T-helper 1 cell treated with Interleukin-12 subunit alpha and Interleukin-12 subunit beta and Interleukin-4 antibody, amounts not matched to agents 30 μg/mL and 1 μg/mL, for 36 hours (primary cell): ENCODE data around the gene SLC2A13.
"Not testable (repeated sequence)": the region's sequence is repeated elsewhere in the genome, so short reads cannot be mapped to it uniquely, and the experiment has no call there.

Source experiments
- H3K27ac Mint-ChIP-seq: one replicate; pipeline ENCODE4 v1.8.0; 2021; ENCODE audit warnings: mild to moderate bottlenecking, mixed read lengths
- H3K27me3 Mint-ChIP-seq: one replicate; pipeline ENCODE4 v1.8.0; 2021; ENCODE audit warnings: low read depth, mixed read lengths
- H3K36me3 Mint-ChIP-seq: one replicate; pipeline ENCODE4 v1.8.0; 2021; ENCODE audit warnings: low read depth, mixed read lengths
- H3K4me1 Mint-ChIP-seq: one replicate; pipeline ENCODE4 v1.8.0; 2021; ENCODE audit warnings: low read depth, mixed read lengths
- H3K4me3 Mint-ChIP-seq: one replicate; pipeline ENCODE4 v1.8.0; 2021; ENCODE audit warnings: mild to moderate bottlenecking, moderate library complexity, mixed read lengths
- H3K9me3 Mint-ChIP-seq: one replicate; pipeline ENCODE4 v1.8.0; 2021; ENCODE audit warnings: mixed read lengths

Gene SLC2A13

GRCh38 chr12:39839072-39839471 is 266.8 kb downstream of the SLC2A13 start:
- H3K27ac Mint-ChIP-seq = no peak overlapping the region

GRCh38 chr12:39835517-39836489 is 270.1 kb downstream of the SLC2A13 start:
- Mint-ChIP-seq H3K4me3 (no peak overlapping the region), H3K27me3 (no peaks in the 10 kb centered on the region), H3K27ac (no peak overlapping the region), H3K36me3 (no peaks in the 10 kb centered on the region), H3K4me1 (no peaks in the 10 kb centered on the region), H3K9me3 (no peaks in the 10 kb centered on the region)

More at GRCh38 chr12:39839072-39839471, 266.8 kb downstream of the SLC2A13 start:
- H3K27me3 Mint-ChIP-seq = no peaks in the 10 kb centered on the region
- no peaks in the 10 kb centered on the region for H3K36me3 Mint-ChIP-seq
- no peaks in the 10 kb centered on the region for H3K9me3 Mint-ChIP-seq
- no peak overlapping the region for H3K4me3 Mint-ChIP-seq
- H3K4me1 Mint-ChIP-seq = no peaks in the 10 kb centered on the region

GRCh38 chr12:39831587-39832315 is 274.1 kb downstream of the SLC2A13 start:
- Mint-ChIP-seq H3K4me3 (no peak overlapping the region), H3K9me3 (no peaks in the 10 kb centered on the region), H3K36me3 (no peaks in the 10 kb centered on the region), H3K27ac (no peak overlapping the region), H3K4me1 (no peaks in the 10 kb centered on the region), H3K27me3 (no peaks in the 10 kb centered on the region)

- no peaks in the 10 kb centered on the region for H3K36me3 Mint-ChIP-seq
- H3K4me3 Mint-ChIP-seq = no peak overlapping the region
- H3K27me3 Mint-ChIP-seq = no peaks in the 10 kb centered on the region
- no peak overlapping the region for H3K27ac Mint-ChIP-seq
- no peaks in the 10 kb centered on the region for H3K4me1 Mint-ChIP-seq
- no peaks in the 10 kb centered on the region for H3K9me3 Mint-ChIP-seq
These were observed 274.9 kb downstream of the SLC2A13 start for GRCh38 chr12:39830852-39831520.

GRCh38 chr12:39830171-39830570 is 275.7 kb downstream of the SLC2A13 start:
- no peaks in the 10 kb centered on the region for H3K27me3 Mint-ChIP-seq
- H3K9me3 Mint-ChIP-seq = no peaks in the 10 kb centered on the region
- H3K4me1 Mint-ChIP-seq = no peaks in the 10 kb centered on the region
- no peak overlapping the region for H3K27ac Mint-ChIP-seq
- no peaks in the 10 kb centered on the region for H3K36me3 Mint-ChIP-seq
- H3K4me3 Mint-ChIP-seq = no peak overlapping the region

GRCh38 chr12:39824505-39825212 is 281.2 kb downstream of the SLC2A13 start:
- Mint-ChIP-seq H3K36me3 (no peaks in the 10 kb centered on the region), H3K27me3 (no peaks in the 10 kb centered on the region), H3K4me1 (no peaks in the 10 kb centered on the region), H3K9me3 (no peaks in the 10 kb centered on the region), H3K4me3 (no peak overlapping the region), H3K27ac (no peak overlapping the region)

GRCh38 chr12:39816671-39817185 is 289.2 kb downstream of the SLC2A13 start:
- no peaks in the 10 kb centered on the region for H3K4me1 Mint-ChIP-seq
- no peak overlapping the region for H3K4me3 Mint-ChIP-seq
- no peaks in the 10 kb centered on the region for H3K36me3 Mint-ChIP-seq
- H3K27me3 Mint-ChIP-seq = no peaks in the 10 kb centered on the region
- H3K9me3 Mint-ChIP-seq = no peaks in the 10 kb centered on the region
- H3K27ac Mint-ChIP-seq = no peak overlapping the region

GRCh38 chr12:39815746-39816145 is 290.1 kb downstream of the SLC2A13 start:
- Mint-ChIP-seq H3K4me1 (no peaks in the 10 kb centered on the region), H3K4me3 (no peak overlapping the region), H3K27ac (no peak overlapping the region), H3K36me3 (no peaks in the 10 kb centered on the region), H3K27me3 (no peaks in the 10 kb centered on the region), H3K9me3 (peaks cover 1% of the 10 kb centered on the region)

- H3K27me3 Mint-ChIP-seq = no peaks in the 10 kb centered on the region
- H3K36me3 Mint-ChIP-seq = no peaks in the 10 kb centered on the region
- peaks cover 6% of the 10 kb centered on the region for H3K9me3 Mint-ChIP-seq
- H3K27ac Mint-ChIP-seq = no peak overlapping the region
- H3K4me1 Mint-ChIP-seq = no peaks in the 10 kb centered on the region
- H3K4me3 Mint-ChIP-seq = no peak overlapping the region
These were observed 291.3 kb downstream of the SLC2A13 start for GRCh38 chr12:39814626-39815025.

- no peaks in the 10 kb centered on the region for H3K27me3 Mint-ChIP-seq
- no peak overlapping the region for H3K27ac Mint-ChIP-seq
- H3K4me3 Mint-ChIP-seq = no peak overlapping the region
- no peaks in the 10 kb centered on the region for H3K36me3 Mint-ChIP-seq
- H3K9me3 Mint-ChIP-seq = peaks cover 6% of the 10 kb centered on the region
- H3K4me1 Mint-ChIP-seq = no peaks in the 10 kb centered on the region
These were observed 292.1 kb downstream of the SLC2A13 start for GRCh38 chr12:39813776-39814175.

GRCh38 chr12:39812456-39812855 is 293.4 kb downstream of the SLC2A13 start:
- H3K27me3 Mint-ChIP-seq, H3K4me1 Mint-ChIP-seq, H3K4me3 Mint-ChIP-seq, H3K9me3 Mint-ChIP-seq, H3K27ac Mint-ChIP-seq, H3K36me3 Mint-ChIP-seq: not testable (repeated sequence)

GRCh38 chr12:39807043-39807442 is 298.8 kb downstream of the SLC2A13 start:
- Mint-ChIP-seq H3K36me3 (no peaks in the 10 kb centered on the region), H3K27me3 (peaks cover 5% of the 10 kb centered on the region), H3K4me3 (no peak overlapping the region), H3K27ac (no peak overlapping the region), H3K9me3 (peaks cover 6% of the 10 kb centered on the region), H3K4me1 (no peaks in the 10 kb centered on the region)

GRCh38 chr12:39805651-39806050 is 300.2 kb downstream of the SLC2A13 start:
- H3K27me3 Mint-ChIP-seq = peaks cover 5% of the 10 kb centered on the region
- no peaks in the 10 kb centered on the region for H3K4me1 Mint-ChIP-seq
- no peak overlapping the region for H3K27ac Mint-ChIP-seq
- H3K9me3 Mint-ChIP-seq = peaks cover 4% of the 10 kb centered on the region
- H3K36me3 Mint-ChIP-seq = no peaks in the 10 kb centered on the region
- no peak overlapping the region for H3K4me3 Mint-ChIP-seq

GRCh38 chr12:39804898-39805297 is 301.0 kb downstream of the SLC2A13 start:
- H3K9me3 Mint-ChIP-seq = no peaks in the 10 kb centered on the region
- no peak overlapping the region for H3K27ac Mint-ChIP-seq
- no peaks in the 10 kb centered on the region for H3K4me1 Mint-ChIP-seq
- peaks cover 5% of the 10 kb centered on the region for H3K27me3 Mint-ChIP-seq
- no peaks in the 10 kb centered on the region for H3K36me3 Mint-ChIP-seq
- H3K4me3 Mint-ChIP-seq = no peak overlapping the region
